Choroid plexus epithelial cell (primary cell): ENCODE data around the gene ADAP2.

Experiments
- DNase-seq: peaks from one replicate; pipeline ENCODE4 v3.0.0-alpha.2; 2010; ENCODE audit warnings: low read depth
- H3K4me3 ChIP-seq: 2 replicates; pipeline ENCODE4 v1.5.1; 2011; ENCODE audit warnings: low read depth, mild to moderate bottlenecking, control low read depth, low read length, moderate library complexity
- TF ChIP-seq, protein P1 (sequence below): conservative IDR thresholded peaks from 2 replicates; pipeline ENCODE4 v1.5.1; 2011; ENCODE audit warnings: low read depth, mild to moderate bottlenecking, control low read depth, inconsistent platforms, low read length, moderate library complexity

ADAP2 gene

DNA sequence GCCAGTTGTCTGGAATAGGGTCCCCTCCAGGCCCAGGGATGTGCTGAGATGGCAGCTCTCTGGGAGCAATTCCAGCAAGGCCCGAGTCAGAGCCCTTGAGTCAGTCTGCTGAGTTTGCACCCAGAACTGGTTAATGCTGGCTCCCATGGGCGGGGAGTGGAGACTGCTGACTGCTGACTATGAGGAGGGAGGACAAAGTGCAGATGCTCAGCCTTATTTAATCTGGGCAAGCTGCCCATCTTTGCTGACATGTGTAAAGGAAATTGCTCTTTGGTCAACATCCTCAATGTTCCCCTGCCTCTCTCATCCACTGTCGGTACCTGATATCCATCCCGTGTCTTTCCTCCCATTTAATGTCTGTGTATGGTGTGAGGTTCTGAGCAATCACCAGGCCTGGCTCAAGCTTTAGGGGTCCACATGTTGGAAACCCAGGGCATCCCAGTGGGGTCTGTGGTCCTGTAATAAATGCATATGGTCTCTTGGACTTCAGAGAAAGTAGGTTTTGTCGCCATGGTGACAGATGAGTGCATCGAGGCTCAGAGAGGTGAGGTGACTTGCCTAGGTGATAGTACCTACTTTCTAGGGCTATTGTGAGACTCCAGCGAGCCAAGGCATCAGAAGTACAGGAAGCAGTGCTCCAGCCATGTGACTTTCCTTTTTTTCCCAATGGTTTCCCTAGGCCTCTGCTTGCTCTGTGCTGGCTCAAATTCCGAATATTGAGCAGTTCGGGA lies 29.1 kb downstream of the ADAP2 start:
- peak; percentile 96 for DNase-seq
- TF ChIP-seq, protein P1, sequence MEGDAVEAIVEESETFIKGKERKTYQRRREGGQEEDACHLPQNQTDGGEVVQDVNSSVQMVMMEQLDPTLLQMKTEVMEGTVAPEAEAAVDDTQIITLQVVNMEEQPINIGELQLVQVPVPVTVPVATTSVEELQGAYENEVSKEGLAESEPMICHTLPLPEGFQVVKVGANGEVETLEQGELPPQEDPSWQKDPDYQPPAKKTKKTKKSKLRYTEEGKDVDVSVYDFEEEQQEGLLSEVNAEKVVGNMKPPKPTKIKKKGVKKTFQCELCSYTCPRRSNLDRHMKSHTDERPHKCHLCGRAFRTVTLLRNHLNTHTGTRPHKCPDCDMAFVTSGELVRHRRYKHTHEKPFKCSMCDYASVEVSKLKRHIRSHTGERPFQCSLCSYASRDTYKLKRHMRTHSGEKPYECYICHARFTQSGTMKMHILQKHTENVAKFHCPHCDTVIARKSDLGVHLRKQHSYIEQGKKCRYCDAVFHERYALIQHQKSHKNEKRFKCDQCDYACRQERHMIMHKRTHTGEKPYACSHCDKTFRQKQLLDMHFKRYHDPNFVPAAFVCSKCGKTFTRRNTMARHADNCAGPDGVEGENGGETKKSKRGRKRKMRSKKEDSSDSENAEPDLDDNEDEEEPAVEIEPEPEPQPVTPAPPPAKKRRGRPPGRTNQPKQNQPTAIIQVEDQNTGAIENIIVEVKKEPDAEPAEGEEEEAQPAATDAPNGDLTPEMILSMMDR, result no peak
- no peak overlapping the region for H3K4me3 ChIP-seq

DNA sequence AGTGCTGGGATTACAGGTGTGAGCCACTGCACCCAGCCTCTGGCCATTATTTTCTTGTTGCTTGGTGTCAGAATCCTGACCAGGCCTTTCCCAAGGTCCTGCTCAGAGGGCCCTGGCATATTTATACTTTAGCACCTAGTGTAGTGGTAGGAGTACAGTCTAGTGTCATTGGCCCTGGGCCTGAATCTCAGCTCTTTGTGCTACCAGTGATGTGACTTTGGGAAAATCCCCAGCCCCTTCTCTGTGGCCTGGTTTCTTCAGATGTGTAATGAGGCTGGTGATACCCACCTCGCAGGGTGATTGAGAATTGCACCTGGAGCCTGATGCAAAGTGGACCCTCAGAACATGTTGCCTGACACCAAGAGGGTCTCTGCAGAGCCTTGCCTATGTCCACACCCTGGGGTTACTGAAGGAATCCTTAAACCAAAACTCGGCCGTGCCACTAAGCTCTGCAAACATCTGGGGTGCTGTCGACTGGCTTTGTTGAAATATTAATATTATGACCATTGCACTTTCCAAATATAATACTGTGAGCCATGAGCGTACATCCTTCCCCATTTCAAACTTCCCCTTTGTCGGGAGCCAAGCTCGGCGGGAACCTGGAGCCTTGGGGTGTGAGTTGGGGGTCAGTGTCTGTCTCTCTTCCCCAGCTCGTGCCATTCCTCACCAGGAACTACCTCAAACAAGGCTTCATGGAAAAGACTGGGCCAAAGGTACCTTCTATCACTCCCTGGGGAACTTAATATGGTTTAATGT lies 31.1 kb downstream of the ADAP2 start:
- no peak overlapping the region for H3K4me3 ChIP-seq
- no peak for DNase-seq
- TF ChIP-seq, protein P1, result no peak

DNA sequence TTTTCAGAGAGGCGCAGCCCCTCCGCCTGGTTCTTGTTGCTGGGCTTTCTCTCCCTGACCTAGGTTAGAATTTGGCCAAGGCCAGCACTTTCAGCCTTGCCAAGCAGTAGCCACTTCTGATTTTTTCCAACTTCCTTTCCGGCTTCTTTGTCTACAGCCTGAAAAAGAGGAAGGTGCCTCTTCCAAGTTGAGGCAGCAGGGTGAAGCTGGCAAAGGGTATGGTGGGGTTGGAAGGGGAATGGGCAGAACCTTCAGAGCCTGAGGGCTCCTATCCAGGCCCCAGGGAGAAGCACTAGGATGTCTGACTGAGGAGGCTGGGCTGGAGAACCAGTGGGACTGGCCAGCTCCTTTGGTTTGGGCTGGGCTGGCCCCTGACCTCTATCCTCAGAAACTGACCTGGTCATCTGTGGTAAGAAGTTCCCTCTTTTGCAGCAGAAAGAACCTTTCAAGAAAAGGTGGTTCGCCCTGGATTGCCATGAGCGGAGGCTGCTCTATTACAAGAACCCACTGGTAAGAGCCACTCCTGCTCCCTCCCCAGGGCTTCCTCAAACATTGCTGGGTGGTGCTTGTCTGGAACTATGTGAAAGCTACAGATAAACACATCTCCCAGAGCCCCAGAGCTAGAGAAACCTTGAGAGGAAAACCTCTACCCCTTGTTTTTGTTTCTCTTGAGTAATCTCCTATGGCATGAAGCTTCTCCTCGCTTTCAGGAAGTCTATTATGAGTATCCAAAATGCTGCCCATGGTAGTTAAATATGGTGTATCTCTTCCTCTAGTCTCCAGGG lies 32.5 kb downstream of the ADAP2 start:
- TF ChIP-seq, protein P1, result no peak
- DNase-seq, result peak; percentile 37
- H3K4me3 ChIP-seq, result no peak overlapping the region

DNA sequence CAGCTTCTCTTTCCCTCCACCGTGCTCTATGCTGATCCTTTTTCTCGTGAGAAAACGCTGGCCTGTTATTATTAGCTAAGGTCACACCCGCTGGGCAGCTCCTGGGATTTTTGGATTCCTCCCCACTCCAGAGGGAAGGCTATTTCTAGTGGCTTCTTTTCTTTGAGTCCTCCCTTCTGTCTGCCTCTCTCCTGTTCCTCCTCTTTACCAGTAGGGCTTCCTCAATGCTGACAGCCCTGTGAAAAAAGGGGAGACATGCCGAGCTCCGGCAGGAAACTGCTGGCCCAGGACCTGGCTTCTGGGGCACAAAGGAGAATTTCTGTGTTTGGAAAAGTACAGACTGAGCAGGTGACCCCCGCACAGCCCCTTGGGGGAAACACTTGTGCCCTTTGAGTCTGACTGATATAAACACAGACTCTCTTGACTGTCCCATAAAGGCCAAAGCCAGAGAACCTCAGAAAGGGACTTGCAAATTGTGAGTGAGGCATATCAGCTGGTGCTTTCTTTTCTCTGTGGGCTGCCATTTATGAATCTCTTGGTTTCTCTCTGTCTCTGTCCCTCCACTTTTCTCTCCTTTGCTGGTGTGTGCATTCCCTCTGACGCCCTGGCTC lies 35.1 kb downstream of the ADAP2 start:
- H3K4me3 ChIP-seq, result no peak overlapping the region
- peak; percentile 41 for DNase-seq
- TF ChIP-seq, protein P1, result peak; percentile 25

DNA sequence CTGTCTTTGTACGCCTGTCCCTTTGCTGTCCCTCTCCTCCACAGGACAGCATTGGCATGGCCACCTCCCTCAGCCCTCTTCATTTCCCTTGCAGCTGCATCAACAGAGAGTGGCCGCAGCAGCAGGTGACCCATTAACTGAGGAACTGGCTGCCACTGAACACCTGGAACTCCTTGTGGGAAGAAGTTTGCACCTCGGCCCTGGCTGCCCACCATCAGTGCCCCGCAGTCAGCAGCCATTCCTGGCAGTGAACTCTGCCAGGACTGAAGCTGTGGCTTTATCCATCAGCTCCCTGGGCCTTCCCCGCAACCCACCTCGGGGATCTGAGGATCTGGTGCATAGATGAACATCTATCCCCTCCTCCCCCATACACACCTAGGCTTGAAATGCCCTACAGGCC lies 36.0 kb downstream of the ADAP2 start:
- TF ChIP-seq, protein P1, result no peak
- no peak overlapping the region for H3K4me3 ChIP-seq
- no peak for DNase-seq

DNA sequence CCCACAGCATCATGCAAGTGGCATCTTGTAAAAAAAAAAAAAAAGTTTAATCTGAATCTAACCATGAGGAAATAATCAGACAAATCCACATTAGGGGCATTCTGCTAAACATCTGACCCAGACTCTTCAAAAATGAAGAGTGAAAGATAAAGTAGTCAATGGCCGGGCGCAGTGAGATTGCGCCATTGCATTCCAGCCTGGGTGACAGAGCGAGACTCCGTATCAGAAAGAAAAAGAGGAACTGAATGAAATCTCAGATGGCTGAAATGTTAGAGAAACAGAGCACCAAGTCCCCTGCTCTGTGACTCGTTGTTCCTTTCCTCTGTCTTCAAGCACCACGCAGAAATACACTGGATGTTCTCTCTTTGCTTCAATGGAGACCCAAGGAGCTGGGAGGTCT lies 36.4 kb downstream of the ADAP2 start:
- DNase-seq, result no peak
- TF ChIP-seq, protein P1, result no peak

More for the DNA sequence above, 36.4 kb downstream of the ADAP2 start:
- H3K4me3 ChIP-seq, result no peak overlapping the region
